Thyroid gland (tissue), 4 donors: Measurements from ENCODE around the gene TSPAN11.

Source experiments
- CTCF ChIP-seq, 6 experiments: fragments of 200-600 bp in 3 of 6; fragments of 450-650 bp in 3 of 6; sonication (generic) in 3 of 6; IDR thresholded peaks; one replicate each; pipeline ENCODE4 v1.5.1; 2016 to 2019; ENCODE audit warnings: antibody characterized with exemption in 6 of 6, mild to moderate bottlenecking in 2 of 6, inconsistent platforms in 1 of 6, moderate library complexity in 1 of 6
- POLR2A ChIP-seq, 2 donors: fragments of 450-650 bp; IDR thresholded peaks; one replicate each; pipeline ENCODE4 v1.6.1; 2017; ENCODE audit warnings: antibody characterized with exemption in 2 of 2, mild to moderate bottlenecking in 2 of 2, moderate library complexity in 1 of 2

- TF ChIP-seq CTCF (IDR thresholded peaks at IDR 0.05): no peak
- no peak for TF ChIP-seq POLR2A (IDR thresholded peaks at IDR 0.05)
These were observed 26.7 kb downstream of the TSPAN11 start for GRCh38 chr12:30953257-30953656.
